OCI-LY3 (cell line): ENCODE results near the gene SPINK4.

ENCODE experiments used
- H2AFZ ChIP-seq: fragments of 200-600, 300-600 bp; shearing (Covaris generic); 2 replicates; pipeline ENCODE4 v1.6.0; 2014; ENCODE audit warnings: antibody characterized with exemption, low read depth, low read length
- H3K27ac ChIP-seq: fragments of 200-600, 300-600 bp; sonication (generic); 2 replicates; pipeline ENCODE4 v1.5.1; 2014; ENCODE audit warnings: mild to moderate bottlenecking, low read length, moderate library complexity, mixed read lengths
- H3K27me3 ChIP-seq: fragments of 200-600, 300-600 bp; sonication (generic); 2 replicates; pipeline ENCODE4 v1.6.1; 2014; ENCODE audit warnings: low read depth, low read length, mixed read lengths
- H3K36me3 ChIP-seq: fragments of 200-600, 300-600 bp; sonication (generic); replicated peaks from 2 replicates; pipeline ENCODE3; 2014; ENCODE audit warnings: low read depth, low read length, mixed read lengths
- H3K4me1 ChIP-seq: fragments of 300-600, 200-600 bp; sonication (generic); 2 replicates; pipeline ENCODE4 v1.6.1; 2014; ENCODE audit warnings: low read length, mixed read lengths
- H3K4me2 ChIP-seq: fragments of 200-600, 300-600 bp; sonication (generic); 2 replicates; pipeline ENCODE4 v1.6.1; 2014; ENCODE audit warnings: low read length, mixed read lengths
- H3K4me3 ChIP-seq: fragments of 300-600, 200-600 bp; sonication (generic); 2 replicates; pipeline ENCODE4 v1.5.1; 2014; ENCODE audit warnings: antibody characterized with exemption, mild to moderate bottlenecking, low read length, moderate library complexity
- H3K79me2 ChIP-seq: fragments of 300-600, 200-600 bp; shearing (Covaris generic); 2 replicates; pipeline ENCODE4 v1.6.1; 2014; ENCODE audit warnings: mild to moderate bottlenecking, low read length, mixed read lengths
- H3K9ac ChIP-seq: fragments of 300-600, 200-600 bp; shearing (Covaris generic); 2 replicates; pipeline ENCODE4 v1.6.0; 2014; ENCODE audit warnings: mild to moderate bottlenecking, low read length, moderate library complexity
- H3K9me3 ChIP-seq: fragments of 200-600, 300-600 bp; shearing (Covaris generic); 2 replicates; pipeline ENCODE4 v1.6.1; 2014; ENCODE audit warnings: low read length, mixed read lengths; ENCODE audit not compliant: insufficient read depth
- H4K20me1 ChIP-seq: fragments of 200-600, 300-600 bp; sonication (generic); 2 replicates; pipeline ENCODE4 v1.6.1; 2016; ENCODE audit warnings: low read length, mixed read lengths; ENCODE audit not compliant: insufficient read depth
- CTCF ChIP-seq: fragments of 200-600, 300-600 bp; sonication (generic); IDR thresholded peaks from 2 replicates; pipeline ENCODE4 v1.5.1; 2014; ENCODE audit warnings: antibody characterized with exemption, low read length, low read depth
- EZH2phosphoT487 ChIP-seq: fragments of 200-600 bp; shearing (Covaris generic); IDR thresholded peaks from 2 replicates; pipeline ENCODE4 v1.6.1; 2018; ENCODE audit warnings: antibody characterized with exemption, mixed run types, low read depth

SPINK4 gene

GRCh38 chr9:33197279-33198152 is 42.5 kb upstream of the SPINK4 start:
- no peak for TF ChIP-seq CTCF
- no peak for TF ChIP-seq EZH2phosphoT487
- Histone ChIP-seq H3K27me3 (no peaks in the 10 kb centered on the region), H3K27ac (no peak overlapping the region), H3K9ac (no peak overlapping the region), H3K4me2 (no peak overlapping the region), H3K36me3 (no peaks in the 10 kb centered on the region), H3K4me3 (no peak overlapping the region), H3K9me3 (no peaks in the 10 kb centered on the region), H4K20me1 (no peaks in the 10 kb centered on the region), H2AFZ (peak overlapping the region; percentile 45; the same call in 1 of the 2 replicates), H3K4me1 (peaks cover 10% of the 10 kb centered on the region), H3K79me2 (no peaks in the 10 kb centered on the region)

- TF ChIP-seq CTCF = no peak
- TF ChIP-seq EZH2phosphoT487 = no peak
- Histone ChIP-seq H3K27ac (no peak overlapping the region), H2AFZ (no peak overlapping the region)
Measured at GRCh38 chr9:33198165-33198564, 41.8 kb upstream of the SPINK4 start.

GRCh38 chr9:33202018-33202417 is 37.9 kb upstream of the SPINK4 start:
- peaks cover 19% of the 10 kb centered on the region for H3K27me3 ChIP-seq
- H3K4me3 ChIP-seq = peak overlapping the region; percentile 66
- TF ChIP-seq EZH2phosphoT487 (no peak), CTCF (no peak)
- no peaks in the 10 kb centered on the region for H4K20me1 ChIP-seq
- H3K9ac ChIP-seq = 0 out of 2 replicates have a peak overlapping the region, but pooled peaks have one; percentile 8
- H3K79me2 ChIP-seq = no peaks in the 10 kb centered on the region
- no peaks in the 10 kb centered on the region for H3K9me3 ChIP-seq
- H3K4me2 ChIP-seq = peak overlapping the region; percentile 83
- H3K4me1 ChIP-seq = peaks cover 21% of the 10 kb centered on the region
- no peaks in the 10 kb centered on the region for H3K36me3 ChIP-seq
- H3K27ac ChIP-seq = no peak overlapping the region
- peak overlapping the region; percentile 76; the same call in 1 of the 2 replicates for H2AFZ ChIP-seq

More at GRCh38 chr9:33198165-33198564, 41.8 kb upstream of the SPINK4 start:
- no peak overlapping the region for H3K9ac ChIP-seq
- H3K4me1 ChIP-seq = peaks cover 16% of the 10 kb centered on the region
- H4K20me1 ChIP-seq = no peaks in the 10 kb centered on the region
- H3K27me3 ChIP-seq = 0 out of 2 replicates have a peak, but pooled peaks cover under 1% of the 10 kb centered on the region
- H3K4me2 ChIP-seq = no peak overlapping the region
- no peaks in the 10 kb centered on the region for H3K9me3 ChIP-seq
- H3K36me3 ChIP-seq = no peaks in the 10 kb centered on the region
- no peak overlapping the region for H3K4me3 ChIP-seq
- H3K79me2 ChIP-seq = no peaks in the 10 kb centered on the region

- Histone ChIP-seq H3K4me1 (peaks cover 21% of the 10 kb centered on the region), H3K4me2 (peak overlapping the region; percentile 83), H3K27me3 (peaks cover 19% of the 10 kb centered on the region), H3K27ac (no peak overlapping the region), H2AFZ (peak overlapping the region; percentile 76; the same call in 1 of the 2 replicates), H3K9ac (peak overlapping the region; percentile 22; the same call in 1 of the 2 replicates), H3K9me3 (no peaks in the 10 kb centered on the region), H3K79me2 (no peaks in the 10 kb centered on the region), H4K20me1 (no peaks in the 10 kb centered on the region), H3K4me3 (peak overlapping the region; percentile 66), H3K36me3 (no peaks in the 10 kb centered on the region)
- TF ChIP-seq CTCF = no peak
- no peak for TF ChIP-seq EZH2phosphoT487
Measured at GRCh38 chr9:33202552-33203201, 37.3 kb upstream of the SPINK4 start.
